HG03159 (cell line): Measurements from ENCODE around the gene TP53I3.
"Not testable (repeated sequence)": the region's sequence is repeated elsewhere in the genome, so short reads cannot be mapped to it uniquely, and the experiment has no call there.

ENCODE experiments used
- ATAC-seq: cut with Tn5 transposase; IDR thresholded peaks from one replicate; pipeline ENCODE4 v1.9.1; 2021; ENCODE audit warnings: mild to moderate bottlenecking, moderate library complexity; ENCODE audit not compliant: unreplicated experiment

The TP53I3 gene

DNA sequence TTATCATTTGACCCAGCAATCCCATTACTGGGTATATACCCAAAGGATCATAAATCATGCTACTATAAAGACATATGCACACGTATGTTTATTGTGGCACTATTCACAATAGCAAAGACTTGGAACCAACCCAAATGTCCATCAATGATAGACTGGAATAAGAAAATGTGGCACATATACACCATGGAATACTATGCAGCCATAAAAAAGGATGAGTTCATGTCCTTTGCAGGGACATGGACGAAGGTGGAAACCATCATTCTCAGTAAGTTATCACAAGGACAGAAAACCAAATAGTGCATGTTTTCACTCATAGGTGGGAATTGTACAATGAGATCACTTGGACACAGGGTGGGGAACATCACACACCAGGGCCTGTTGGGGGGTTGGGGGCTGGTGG is 16.1 kb upstream of the TP53I3 start:
- ATAC-seq = not testable (repeated sequence)

DNA sequence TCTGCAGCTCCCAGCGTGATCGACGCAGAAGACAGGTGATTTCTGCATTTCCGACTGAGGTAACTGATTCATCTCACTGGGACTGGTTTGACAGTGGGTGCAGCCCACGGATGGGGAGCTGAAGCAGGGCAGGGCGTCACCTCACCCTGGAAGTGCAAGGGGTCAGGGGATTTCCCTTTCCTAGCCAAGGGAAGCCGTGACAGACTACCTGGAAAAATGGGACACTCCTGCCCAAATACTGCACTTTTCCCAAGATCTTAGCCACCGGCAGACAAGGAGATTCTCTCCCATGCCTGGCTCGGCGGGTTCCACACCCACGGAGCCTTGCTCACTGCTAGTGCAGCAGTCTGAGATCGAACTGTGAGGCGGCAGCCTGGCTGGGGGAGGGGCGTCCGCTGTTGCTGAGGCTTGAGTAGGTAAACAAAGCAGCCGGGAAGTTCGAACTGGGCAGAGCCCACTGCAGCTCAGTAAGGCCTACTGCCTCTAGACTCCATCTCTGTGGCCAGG is 10.6 kb upstream of the TP53I3 start:
- not testable (repeated sequence) for ATAC-seq

DNA sequence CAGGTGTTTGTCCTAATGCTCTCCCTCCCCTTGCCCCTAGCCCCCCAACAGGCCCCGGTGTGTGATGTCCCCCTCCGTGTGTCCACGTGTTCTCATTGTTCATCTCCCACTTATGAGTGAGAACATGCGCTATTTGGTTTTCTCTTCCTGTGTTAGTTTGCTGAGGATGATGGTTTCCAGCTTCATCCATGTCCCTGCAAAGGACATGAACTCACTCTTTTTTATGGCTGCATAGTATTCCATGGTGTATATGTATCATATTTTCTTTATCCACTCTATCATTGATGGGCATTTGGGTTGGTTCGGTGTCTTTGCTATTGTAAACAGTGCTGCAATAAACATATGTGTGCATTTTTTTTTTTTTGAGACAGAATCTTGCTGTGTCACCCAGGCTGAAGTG is 8.6 kb upstream of the TP53I3 start:
- not testable (repeated sequence) for ATAC-seq

DNA sequence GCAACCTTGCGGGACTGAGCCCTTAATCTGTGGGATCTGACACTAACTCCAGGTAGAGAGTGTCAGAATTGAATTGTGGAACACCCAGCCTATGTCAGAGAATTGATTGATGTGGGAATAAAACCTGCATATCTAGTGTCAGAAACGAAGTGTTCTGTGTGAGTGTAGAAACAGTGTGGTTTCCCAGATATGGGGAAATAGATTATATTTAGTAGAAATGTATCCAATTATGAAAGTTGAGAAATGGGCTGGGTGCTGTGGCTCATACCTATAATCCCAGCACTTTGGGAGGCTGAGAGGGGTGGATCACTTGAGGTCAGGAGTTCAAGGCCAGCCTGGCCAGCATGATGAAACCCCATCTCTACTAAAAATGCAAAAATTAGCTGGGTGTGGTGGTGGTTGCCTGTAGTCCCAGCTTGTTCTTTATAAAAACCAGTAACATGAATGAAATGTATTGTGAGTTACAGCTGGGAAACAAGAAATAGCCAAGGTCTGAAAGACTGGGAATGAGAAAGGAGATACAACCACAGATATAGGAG is 4.3 kb upstream of the TP53I3 start:
- no peak for ATAC-seq

DNA sequence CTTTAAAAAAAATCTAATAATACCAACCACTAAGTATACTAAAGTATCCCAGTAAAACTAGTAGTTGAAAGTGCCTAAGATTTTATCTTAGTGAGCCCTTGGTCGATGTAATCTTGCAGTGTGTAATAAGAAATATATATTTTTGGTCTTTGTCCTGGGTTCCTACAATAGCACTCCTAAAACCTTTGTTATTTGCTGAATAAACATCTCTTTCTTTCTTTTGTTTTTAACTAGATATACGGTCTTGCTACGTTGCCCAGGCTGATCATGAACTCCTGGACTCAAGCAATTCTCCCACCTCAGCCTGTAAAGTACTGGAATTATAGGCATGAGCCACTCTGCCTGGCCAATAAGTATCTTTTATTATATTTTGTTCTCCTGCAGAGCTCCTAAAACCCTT is 2.4 kb upstream of the TP53I3 start:
- no peak for ATAC-seq

DNA sequence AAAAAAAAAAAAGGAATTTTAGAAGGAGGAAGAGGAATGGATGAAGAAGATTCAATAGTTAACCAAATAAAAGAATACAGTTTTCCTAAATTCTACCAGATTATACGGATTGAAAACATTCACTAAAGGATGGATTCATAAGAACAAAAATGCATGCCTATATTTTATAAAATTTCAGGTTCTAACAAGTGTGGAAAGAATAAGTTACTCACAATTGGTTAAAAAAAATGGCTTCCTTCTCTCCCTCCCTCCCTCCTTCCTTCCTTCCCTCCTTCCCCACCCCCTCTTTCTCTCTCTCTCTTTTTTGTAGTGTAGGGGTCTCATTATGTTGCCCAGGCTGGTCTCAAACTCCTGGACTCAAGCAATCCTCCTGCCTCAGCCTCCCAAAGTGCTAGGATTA is 1.6 kb upstream of the TP53I3 start:
- ATAC-seq = no peak

DNA sequence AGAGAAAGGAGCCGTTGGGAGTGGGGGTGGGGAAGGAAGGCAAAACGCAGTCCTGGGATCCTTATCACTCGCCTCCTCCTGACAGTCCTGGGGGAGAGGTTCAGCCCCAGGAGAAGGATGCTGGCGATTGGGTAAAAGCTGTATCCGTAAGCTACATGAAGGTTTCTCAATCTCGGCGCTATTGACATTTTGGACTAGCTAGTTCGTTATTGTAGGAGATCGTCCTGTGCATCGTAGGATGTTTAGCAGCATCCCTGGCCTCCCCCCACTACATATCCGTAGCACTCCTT is 511 bp upstream of the TP53I3 start:
- no peak for ATAC-seq

DNA sequence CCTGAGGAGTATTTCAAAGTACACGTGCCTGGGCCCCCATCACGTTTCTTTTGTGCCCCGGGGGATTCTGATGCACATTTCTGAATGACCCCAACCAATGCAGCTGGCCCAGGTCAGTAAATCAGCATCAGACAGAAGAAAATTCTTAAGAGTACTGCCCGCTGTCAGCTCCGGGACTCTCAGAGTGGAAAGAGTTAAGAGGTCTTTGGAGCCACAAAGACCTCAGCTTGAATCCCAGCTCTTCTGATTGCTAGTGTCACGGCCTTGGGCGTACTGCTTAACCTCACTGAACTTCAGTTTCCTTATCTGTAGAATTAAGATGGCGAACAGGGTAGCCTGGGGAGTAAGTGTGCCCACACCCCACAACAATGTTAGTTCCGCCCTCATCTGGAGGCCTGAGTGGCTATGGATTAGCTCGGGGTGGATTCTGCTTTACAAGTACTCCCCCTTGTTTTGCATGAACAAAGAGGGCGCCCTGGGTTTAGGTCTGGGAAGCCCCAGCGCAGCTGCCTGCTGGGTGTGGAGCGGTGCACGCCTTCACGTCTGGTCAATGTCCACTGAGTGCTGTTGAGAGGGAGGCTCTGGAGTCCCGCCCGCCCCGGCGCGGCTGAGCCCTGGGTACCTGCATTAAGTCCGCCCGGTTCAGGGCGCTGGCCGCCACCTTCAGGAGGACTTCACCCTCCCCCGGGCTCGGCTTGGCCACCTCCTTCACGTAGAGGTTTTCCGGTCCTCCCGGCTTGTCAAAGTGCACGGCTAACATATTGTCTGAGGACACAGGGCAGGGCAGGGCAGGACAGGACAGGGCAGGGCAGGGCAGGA is 858 bp downstream of the TP53I3 start:
- peak; percentile 85 for ATAC-seq

DNA sequence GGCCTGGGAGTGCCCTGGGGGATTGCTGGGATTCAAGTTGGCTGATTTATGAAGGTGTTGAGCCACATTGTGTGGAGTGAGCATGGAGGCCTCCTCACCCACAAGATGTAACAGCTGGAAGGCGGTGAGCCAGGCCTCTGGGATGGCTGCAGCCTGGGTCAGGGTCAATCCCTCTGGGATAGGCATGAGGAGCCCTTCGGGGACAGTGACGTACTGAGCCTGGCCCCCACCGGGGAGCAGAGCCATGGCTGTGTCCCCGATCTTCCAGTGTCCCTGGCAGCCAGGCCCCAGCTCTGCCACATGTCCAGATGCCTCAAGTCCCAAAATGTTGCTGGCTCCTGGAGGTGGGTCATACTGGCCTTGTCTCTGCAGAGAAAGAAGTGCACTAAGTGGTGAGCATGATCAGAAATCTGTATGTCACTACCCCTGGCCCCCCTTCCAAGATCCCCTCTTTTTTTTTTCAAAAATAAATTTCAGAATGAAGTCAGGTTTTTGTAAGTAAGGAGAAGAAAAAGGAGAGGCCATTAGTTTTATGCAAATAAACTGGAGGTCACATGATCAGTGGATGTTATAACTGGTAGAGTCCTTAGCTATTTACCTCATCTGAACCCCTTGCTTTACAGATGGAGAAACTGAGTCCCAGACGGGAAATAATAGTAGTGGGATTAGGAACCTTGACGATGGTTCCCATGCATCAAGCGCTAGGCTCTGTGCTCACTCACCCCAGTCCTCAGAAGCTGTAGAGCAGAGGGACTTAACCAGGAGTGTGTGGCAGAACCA is 1.7 kb downstream of the TP53I3 start:
- no peak for ATAC-seq

DNA sequence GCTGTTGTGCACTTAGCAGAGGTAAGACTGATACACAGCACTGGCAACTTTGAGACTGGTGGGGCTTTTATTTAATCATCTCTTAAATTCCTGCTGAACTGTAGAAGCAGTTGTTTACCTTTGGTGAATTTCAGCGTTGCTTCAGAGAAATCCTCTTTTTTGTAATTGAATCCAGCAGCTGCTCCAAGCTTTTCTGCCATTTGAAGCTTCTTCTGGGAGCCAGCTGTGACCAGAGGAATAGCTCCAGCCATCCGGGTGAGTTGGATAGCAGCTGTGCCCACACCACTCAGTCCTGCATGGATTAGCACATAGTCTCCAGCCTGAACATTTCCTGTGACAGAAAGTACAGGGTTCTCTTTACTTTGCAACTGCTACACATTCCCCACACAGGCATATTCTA is 3.9 kb downstream of the TP53I3 start:
- ATAC-seq = no peak

DNA sequence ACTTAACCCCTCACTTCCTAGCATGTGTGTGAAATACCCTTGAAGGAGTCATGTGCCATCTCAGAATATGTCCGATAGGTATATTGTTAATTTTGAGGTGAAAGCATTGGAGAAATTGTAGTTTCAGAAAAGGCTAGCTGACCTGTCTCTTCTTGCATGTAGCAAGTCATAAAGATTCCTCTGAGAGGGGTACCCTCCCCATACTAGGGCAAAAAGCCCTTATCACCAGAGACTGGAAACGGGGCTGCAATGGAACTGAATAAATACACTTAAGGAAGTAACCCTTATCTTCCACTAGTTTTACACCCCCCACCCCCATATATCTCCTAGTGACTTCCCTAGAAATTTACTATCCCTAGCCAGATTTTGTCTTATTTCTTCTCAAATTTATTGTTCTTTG is 6.8 kb downstream of the TP53I3 start:
- ATAC-seq = no peak

DNA sequence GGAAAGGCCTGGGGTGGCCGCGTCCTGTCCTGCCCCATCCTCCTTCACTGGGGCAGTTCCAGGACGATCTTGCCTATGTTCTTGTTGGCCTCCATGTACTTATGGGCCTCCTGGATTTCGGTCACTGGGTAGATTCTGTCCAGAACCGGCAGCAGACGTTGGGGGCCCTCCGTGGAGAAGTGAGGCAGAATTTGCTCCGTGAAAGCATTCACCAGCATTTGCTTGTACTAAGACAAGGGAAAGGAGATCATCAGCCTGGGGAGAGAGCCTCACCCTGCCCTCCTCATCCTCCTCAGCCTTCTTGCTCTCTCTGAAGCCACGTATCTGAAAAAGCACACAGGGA is 7.1 kb downstream of the TP53I3 start:
- ATAC-seq = no peak

DNA sequence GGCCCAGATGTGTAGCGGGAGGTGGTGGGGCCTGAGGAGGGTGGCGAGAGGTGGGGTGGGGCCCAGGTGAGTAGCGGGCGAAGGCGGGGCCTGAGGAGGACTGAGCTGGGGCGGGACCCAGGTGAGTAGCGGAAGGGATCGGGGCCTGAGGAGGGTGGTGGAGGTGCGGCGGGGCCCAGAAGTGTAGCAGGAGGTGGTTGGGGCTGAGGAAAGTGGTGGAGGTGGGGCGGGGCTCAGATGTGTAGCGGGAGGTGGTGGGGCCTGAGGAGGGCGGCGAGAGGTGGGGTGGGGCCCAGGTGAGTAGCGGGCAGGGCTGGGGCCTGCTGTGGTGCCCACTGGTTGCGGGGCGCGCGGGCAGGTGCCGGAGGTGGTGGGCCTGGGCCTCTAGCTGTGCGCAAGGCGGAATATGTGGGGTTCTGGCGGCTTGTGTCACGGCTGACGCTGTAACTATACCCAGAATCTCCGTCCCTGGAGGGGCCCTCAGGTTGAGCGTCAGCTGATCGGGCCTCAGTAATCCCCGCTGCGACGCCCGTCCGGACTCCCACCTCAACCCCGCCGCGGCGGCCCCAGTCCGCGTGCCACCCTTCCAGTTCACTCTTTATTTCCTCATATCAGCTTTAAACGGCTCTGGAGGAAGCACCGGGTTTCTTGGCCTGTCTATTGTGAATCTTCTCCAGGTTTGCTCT is 7.6 kb downstream of the TP53I3 start:
- peak; percentile 18 for ATAC-seq

DNA sequence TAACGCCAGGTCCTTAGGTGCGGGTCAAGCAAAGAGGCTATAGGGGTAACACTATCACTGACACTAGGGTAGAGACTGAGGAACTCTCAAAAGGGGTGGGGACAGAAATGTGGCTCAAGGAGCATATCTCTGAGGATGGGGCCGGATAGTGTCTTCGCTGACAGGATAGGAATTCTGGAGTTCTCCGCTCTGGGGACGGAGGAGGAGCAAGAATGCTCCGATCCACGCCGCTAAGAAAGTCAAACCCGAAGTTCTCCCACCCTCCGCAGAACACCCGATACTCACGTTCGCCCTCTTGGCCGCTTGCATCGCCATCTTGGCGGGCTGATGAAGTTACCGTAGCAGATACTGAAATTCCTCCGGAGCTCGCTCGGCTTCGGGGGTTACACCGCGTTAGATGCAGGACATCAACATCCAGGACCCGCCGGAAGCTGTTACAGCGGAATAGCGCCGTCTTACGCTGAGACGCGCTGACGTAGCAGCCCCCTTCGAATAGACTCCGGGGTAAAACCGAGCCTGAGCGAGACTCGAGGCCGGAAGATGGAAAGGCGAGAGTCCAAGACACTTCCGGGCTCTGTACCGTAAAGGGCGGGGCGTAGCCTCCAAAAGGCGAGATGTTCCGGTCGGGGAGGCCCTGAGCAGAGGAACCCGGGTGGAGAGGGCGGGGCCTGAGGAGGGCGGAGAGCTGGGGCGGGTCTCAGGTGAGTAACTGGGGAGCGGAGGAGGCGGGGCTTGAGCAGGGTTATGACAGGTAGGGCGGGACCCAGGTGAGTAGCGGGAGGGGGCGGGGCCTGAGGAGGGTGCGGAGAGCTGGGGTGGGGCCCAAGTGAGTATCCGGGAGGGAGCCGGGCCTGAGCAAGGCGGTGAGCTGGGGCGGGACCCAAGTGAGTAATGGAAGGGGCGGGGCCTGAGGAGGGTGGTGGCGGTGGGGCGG is 8.5 kb downstream of the TP53I3 start, which contains the start of gene SF3B6:
Gene SF3B6 (minus strand): TSS at position 412 of the 934 bp plus-strand sequence. CDS start 97 bp downstream, at position 315.
- peak; percentile 96 for ATAC-seq

DNA sequence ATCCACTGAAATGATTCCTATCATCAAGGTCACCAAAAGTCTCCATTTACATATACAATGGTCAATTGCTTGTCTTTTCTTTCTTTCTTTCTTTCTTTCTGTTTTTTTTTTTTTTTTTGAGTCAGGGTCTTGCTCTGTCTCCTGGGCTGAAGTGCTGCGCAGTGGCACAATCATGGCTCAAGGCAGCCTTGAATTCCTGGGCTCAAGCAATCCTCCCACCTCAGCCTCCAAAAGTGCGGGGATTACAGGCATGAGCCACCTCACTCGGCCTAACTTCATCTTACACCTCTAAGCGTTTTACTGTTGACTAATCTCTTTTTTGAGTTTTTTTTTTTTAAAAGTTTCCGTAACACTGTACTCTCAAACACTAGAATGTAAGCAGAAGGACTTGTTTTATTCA is 9.4 kb downstream of the TP53I3 start:
- ATAC-seq = no peak

DNA sequence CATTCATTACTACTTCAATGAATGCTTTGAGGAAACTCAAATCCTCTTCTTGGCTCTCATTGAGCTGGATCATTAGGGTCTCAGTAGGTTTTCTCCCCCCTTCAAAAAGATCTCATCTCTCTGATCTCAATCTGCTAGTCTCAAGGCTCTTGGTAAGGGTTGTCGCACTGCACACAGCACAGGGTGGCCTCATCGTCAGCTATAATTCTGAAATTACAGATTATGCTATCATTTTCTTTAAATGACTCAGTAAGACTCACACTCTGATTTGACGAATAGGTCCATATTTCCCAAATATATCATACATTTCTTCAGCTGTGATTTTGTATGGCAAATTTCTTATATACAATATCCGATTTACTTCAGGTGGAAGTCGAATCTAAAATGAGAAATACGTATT is 10.8 kb downstream of the TP53I3 start:
- no peak for ATAC-seq

DNA sequence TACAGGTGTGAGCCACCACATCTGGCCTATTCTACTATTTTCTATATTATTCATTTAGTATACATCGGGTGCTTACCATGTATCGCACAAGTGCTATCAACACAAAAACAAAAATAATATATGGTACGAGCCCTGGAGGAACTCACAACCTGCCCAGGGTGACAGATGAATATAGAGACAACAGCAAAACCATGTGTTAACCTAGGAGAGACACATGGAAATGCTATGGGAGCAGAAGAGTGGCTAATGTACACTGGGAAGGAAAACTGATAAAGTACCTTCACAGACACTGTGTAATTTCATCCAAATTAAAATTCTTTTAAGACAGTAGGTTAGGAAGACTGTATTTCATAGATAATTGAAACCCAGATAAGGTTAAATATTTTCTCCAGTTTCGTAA is 12.4 kb downstream of the TP53I3 start:
- no peak for ATAC-seq

DNA sequence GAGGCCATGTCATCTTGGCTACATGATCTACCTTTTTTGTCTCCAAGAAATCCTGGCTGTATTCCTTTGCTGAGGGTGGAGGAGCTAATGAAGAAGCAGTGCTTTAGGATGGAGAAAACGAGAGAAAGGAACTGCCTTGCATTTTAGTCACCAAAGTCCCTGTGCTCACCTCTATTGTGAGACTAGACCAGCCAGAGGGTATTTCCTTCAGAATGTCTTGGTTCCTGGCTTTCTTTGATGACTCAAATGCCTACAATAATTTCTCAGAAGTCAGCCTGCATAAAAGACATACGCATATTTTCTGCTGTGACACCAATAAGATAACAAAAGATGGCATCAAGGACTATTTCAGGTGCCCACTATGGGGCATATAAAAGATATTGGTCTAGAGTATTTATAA is 19.3 kb downstream of the TP53I3 start:
- ATAC-seq = no peak

DNA sequence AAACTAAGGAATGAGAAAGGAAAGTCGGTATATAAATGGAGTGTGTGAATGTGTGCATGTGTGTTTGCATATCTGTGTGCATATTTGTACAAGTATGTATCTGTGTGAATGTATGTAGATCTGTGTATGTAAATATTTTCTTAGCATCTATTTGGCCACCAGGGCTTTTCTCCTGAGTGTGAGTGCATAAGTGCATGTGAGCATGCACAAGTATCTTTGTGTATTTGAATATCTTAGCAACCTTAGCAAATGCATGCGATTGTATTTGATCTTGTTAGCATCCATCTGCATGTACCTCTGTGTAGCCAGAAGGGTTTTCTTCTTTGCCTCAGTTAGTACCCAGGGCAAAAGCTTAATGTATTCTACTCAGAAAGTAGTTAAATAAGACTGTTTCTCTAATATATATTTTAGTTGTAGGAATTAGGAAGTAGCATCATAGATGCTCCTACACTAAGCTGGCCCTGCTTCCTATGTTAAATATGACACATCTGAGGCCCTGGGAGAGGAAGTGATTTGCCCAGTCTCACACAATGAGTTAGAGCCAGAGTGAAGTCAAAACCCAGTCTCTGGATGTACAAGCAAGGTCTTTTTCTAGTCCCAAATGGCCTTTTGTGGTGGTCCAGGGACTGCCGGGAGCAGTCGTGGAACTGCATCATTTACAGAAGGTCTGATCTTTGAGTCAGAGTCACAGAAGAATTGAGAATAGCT is 25.9 kb downstream of the TP53I3 start:
- ATAC-seq = no peak

DNA sequence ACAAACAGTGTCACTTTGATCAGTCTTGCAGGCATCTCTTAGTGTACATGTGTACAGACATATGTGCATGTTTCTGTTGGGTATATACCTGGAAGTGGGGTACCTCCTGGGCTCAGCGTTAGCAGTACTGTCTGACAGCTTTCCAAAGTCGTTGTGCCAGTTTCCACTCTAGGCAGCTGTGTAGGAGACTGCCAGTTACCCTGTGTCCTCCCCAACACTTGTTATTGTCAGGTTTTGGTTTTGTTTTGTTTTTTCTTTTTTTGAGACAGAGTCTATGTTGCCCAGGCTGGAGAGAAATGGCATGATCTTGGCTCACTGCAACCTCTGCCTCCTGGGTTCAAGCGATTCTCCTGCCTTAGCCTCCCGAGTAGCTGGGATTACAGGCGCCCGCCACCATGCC is 28.9 kb downstream of the TP53I3 start:
- no peak for ATAC-seq
